NK-92 (cell line): Measurements from ENCODE around the gene SRSF3.
"Not testable (repeated sequence)": the region's sequence is repeated elsewhere in the genome, so short reads cannot be mapped to it uniquely, and the experiment has no call there.

Experiments used
- DNase-seq: peaks from one replicate; lab custom pipeline; 2025; ENCODE audit not compliant: unreplicated experiment; lab: John Stamatoyannopoulos, UW

The SRSF3 gene

GRCh38 chr6:36642913-36643817, 49.0 kb downstream of the SRSF3 start:
- no peak for DNase-seq

GRCh38 chr6:36643977-36644376, 49.8 kb downstream of the SRSF3 start:
- no peak for DNase-seq

DNA sequence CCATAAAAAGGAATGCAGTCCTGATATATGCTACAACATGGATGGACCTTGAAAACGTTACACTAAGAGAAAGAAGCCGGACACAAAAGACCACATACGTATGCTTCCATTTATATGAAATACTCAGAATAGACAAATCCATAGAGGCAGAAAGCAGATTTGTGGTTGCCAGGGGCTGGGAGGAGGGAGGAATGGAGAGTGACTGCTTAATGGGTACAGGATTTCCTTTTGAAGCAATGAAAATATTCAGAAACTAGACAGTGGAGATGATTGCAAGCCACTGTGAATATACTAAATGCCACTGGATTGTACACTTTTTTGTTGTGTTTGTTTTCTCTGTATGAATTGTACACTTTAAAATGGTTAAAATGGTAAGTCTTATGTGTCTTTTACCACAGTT, 54.9 kb downstream of the SRSF3 start:
- no peak for DNase-seq

DNA sequence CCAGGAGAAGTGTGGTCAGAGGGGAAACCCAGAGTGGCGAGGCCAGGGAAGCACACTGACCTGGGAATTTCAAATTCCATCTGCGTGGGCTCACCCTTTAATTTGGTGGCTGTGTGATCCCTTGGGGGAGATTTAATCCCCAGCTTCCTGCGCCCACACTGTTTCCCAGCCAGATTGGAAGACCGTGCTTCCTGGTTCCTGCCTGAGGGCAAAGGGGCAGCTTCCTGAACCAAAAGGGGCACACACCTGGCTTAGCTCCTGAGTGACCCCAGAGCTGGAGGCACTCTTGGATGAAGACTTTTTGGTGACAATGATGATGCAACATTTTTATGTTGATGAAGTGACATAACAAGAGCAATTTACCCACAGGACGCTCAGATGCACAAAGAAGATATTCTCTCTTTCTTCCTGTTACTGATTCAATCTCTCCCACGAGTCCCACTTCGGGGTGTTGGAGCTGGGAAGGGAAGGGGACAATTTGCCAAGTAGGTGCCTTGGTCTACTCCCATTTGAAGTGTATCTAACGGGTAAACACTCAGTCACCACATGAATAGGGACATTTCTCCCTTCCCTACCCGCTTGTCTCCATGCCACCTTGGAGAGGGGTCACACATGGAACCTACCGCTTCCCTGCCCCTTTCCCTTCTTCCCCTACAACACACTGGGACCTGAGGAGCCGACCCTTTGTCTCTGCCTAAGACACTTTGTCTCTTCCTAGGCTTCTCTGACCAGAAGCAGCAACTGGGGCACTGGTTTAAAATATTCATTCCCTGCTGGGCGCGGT, 55.7 kb downstream of the SRSF3 start:
- DNase-seq: no peak

- DNase-seq: no peak
Measured at GRCh38 chr6:36650848-36651478, 56.8 kb downstream of the SRSF3 start.

DNA sequence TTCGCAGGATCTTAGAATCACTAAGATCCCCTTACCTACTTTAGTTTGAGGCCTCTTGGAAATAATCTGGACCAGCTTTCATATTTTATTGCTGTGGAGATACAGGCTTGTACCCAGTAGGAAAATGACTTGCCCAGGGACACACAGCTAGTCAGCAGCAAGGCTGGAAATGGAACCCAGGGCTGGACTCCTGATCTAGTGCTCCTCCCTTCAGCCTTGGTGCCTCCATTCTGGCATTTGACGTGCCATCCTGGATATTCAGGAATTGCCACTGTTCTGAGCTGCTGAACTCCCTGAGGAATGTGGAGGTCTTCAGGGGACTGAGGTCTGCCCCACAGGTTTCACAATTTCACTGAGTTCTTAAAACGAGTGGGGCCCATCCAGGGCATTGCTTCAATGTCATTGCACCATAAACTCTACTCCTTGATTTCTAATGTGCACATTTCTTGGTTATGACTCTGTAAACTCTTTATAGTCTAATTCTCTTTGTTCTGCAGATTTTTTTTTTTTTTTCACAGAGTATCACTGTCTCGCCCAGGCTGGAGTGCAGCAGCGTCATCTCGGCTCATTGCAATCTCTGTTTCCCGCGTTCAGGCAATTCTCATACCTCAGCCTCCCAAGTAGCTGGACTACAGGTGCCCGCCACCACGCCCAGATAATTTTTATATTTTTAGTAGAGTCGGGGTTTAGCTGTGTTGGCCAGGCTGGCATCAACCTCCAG, 57.7 kb downstream of the SRSF3 start:
- no peak for DNase-seq

GRCh38 chr6:36654469-36654868, 60.3 kb downstream of the SRSF3 start:
- DNase-seq: not testable (repeated sequence)
